ENCODE data around the gene CD84.
A peak's percentile ranks its signal among the peaks of the same experiment; 100 is the strongest.
"Not testable (repeated sequence)": the region's sequence is repeated elsewhere in the genome, so short reads cannot be mapped to it uniquely, and the experiment has no call there.

Gene CD84
- 383 to 1,796 (median 844) reads per million in 17 experiments for total RNA-seq

GRCh38 chr1:160579216-160579701 lies at the start of gene CD84:
Gene CD84 (minus strand): TSS chr1:160579496. CDS start chr1:160579437, 59 bp downstream.
- peak; percentile 38 to 82 (median 66) for DNase-seq

- DNase-seq, result no peak
Observed at GRCh38 chr1:160628799-160629263, 49.5 kb upstream of the CD84 start.

GRCh38 chr1:160627677-160628289 lies 48.5 kb upstream of the CD84 start:
- not testable (repeated sequence) for DNase-seq

GRCh38 chr1:160626509-160627342 lies 47.4 kb upstream of the CD84 start:
- peak in 2 of 4 experiments; percentile 30 to 41 for DNase-seq

GRCh38 chr1:160625725-160626498 lies 46.6 kb upstream of the CD84 start:
- peak; percentile 61 to 75 (median 71) for DNase-seq

GRCh38 chr1:160625321-160625720 lies 46.0 kb upstream of the CD84 start:
- no peak for DNase-seq

- no peak for DNase-seq
Observed at GRCh38 chr1:160624464-160624863, 45.2 kb upstream of the CD84 start.

GRCh38 chr1:160623862-160624261 lies 44.6 kb upstream of the CD84 start:
- DNase-seq, result no peak

GRCh38 chr1:160623227-160623633 lies 43.9 kb upstream of the CD84 start:
- DNase-seq, result no peak

- no peak for DNase-seq
Observed at GRCh38 chr1:160622501-160623226, 43.4 kb upstream of the CD84 start.

- DNase-seq, result peak in 2 of 4 experiments; percentile 21 to 25
Observed at GRCh38 chr1:160621633-160622413, 42.5 kb upstream of the CD84 start.

GRCh38 chr1:160620942-160621632 lies 41.8 kb upstream of the CD84 start:
- no peak for DNase-seq

- no peak for DNase-seq
Observed at GRCh38 chr1:160619742-160620277, 40.5 kb upstream of the CD84 start.

GRCh38 chr1:160618763-160619274 lies 39.5 kb upstream of the CD84 start:
- DNase-seq, result peak in 3 of 4 experiments; percentile 31 to 50 (median 39)

- DNase-seq, result no peak
Observed at GRCh38 chr1:160618327-160618726, 39.0 kb upstream of the CD84 start.

- no peak for DNase-seq
Observed at GRCh38 chr1:160615660-160616059, 36.4 kb upstream of the CD84 start.

- DNase-seq, result no peak
Observed at GRCh38 chr1:160614410-160614809, 35.1 kb upstream of the CD84 start.

GRCh38 chr1:160612613-160613218 lies 33.4 kb upstream of the CD84 start:
- DNase-seq, result no peak

- peak in 3 of 4 experiments; percentile 10 to 27 (median 14) for DNase-seq
Observed at GRCh38 chr1:160610569-160611242, 31.4 kb upstream of the CD84 start.

All from suppressor macrophage (primary cell).